BJ (cell line): ENCODE data around the gene HIGD1A. TPM values are rescaled to one million over a fixed set of nuclear protein-coding genes. Genes with fewer than 3 reads are reported as not detected.

ENCODE experiments used
- polyA plus RNA-seq: library from polyadenylated mRNA; depleted of rRNA; stranded (reverse); fragments of >200 nt; gene quantifications from 2 replicates; pipeline ENCODE4 v1.2.3, GENCODE V29; 2011; rRNA removed
- small RNA-seq: library from RNA; depleted of rRNA; stranded (forward); fragments of <200 nt; gene quantifications from one replicate; pipeline ENCODE3, GENCODE V24; 2012; ENCODE audit warnings: low replicate concordance, low read depth; ENCODE audit not compliant: insufficient read length

The HIGD1A gene
- polyA plus RNA-seq, 1 experiment: 51.1 TPM

Small RNAs within 50 kb of the gene (small RNA-seq; reads per million reads assigned to genes)
- gene CCDC13: not detected

Other genes starting within 250 kb of the HIGD1A start
- gene SEC22C, start 222.5 kb downstream of the HIGD1A start, polyA plus RNA-seq: 45.9 and 47.8 TPM in 2 replicates
- 19.7 and 25.7 TPM in 2 replicates for gene SS18L2, start 213.6 kb downstream of the HIGD1A start, polyA plus RNA-seq
- 19.0 and 37.6 TPM in 2 replicates for gene NKTR, start 203.8 kb downstream of the HIGD1A start, polyA plus RNA-seq
- gene ZBTB47, start 150.8 kb downstream of the HIGD1A start, polyA plus RNA-seq: 19.2 and 30.1 TPM in 2 replicates
- gene KLHL40, start 119.0 kb downstream of the HIGD1A start, polyA plus RNA-seq: not detected in 2 replicates
- gene HHATL, start 101.7 kb downstream of the HIGD1A start, polyA plus RNA-seq: not detected in 2 replicates
- gene CCDC13, start 31.2 kb downstream of the HIGD1A start, polyA plus RNA-seq: 0.16 and 0.18 TPM in 2 replicates
- 0.15 TPM in 1 of 2 replicates, not detected in the other for gene ACKR2, start 5.0 kb upstream of the HIGD1A start, polyA plus RNA-seq
- not detected in 2 replicates for gene CYP8B1, start 71.4 kb upstream of the HIGD1A start, polyA plus RNA-seq
- 1.2 and 2.1 TPM in 2 replicates for gene ZNF662, start 101.7 kb upstream of the HIGD1A start, polyA plus RNA-seq
- gene GASK1A, start 174.8 kb upstream of the HIGD1A start, polyA plus RNA-seq: 0.38 and 0.78 TPM in 2 replicates